ENCODE results near the gene ITPR1.

ITPR1 gene

DNA sequence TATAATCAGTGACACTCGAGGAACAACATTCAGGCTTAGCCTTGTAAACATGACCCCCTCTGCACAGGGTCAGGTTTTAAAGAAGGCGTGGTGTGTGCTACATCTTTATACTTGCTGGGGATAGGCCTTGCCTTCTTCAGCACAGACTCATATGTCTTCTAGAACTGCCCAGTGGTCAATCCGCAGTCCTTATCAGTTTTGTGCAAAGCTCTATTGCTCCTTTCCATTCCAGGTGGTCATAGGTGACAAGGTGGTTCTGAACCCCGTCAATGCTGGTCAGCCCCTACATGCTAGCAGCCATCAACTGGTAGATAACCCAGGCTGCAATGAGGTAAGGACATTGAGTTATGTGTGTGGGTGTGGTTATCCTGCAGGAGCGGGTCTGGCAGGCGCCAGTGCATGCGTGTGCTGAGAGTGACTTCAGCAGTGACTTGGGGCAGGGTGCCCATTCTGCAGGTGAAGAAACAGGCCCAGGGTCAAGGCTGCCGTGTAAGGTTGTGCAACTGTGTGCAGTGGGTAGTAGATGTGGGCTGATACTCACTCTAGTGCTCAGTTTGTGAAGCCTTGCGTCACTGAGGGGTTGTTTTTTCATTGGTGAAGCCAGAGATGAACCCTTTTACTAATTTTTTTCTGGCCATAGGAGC lies 150.9 kb downstream of the ITPR1 start:
- no peak for DNase-seq (ENCODE audit: low read depth, low spot score)

DNA sequence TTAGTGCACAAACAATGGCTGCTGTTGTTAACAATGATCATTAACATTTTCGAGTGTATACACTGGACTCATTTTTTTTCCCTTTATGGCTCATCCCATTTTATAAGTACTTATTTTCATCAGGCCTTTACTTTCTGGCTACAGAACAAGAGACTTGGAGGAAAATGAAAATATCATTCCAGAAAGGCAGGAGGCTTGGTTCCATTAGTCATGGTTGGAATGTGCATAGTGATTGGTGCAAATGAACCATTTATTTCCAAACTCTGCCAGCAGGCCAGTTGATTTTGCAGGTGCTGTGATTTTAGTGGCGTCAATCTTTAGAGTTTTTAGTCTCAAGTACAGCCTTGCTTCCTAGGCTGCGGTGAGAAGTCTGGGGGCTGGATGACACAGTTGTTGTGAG lies 151.8 kb downstream of the ITPR1 start:
- DNase-seq (ENCODE audit: low read depth, low spot score), result no peak

DNA sequence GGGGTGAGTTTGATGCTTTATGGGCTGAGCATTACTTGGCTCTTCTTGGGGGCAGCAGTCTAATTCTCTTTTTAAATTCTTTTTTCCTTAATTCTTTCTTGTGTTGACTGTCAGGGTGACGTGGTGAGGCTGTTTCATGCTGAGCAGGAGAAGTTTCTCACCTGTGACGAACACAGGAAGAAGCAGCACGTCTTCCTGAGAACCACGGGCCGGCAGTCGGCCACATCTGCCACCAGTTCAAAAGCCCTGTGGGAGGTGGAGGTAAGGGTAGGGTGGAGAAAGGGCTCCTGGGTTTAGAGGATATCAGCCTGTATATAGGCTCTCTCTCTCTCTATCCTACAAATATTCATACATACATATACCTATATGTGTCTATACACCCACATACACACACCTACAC lies 152.3 kb downstream of the ITPR1 start:
- no peak for DNase-seq (ENCODE audit: low read depth, low spot score)

DNA sequence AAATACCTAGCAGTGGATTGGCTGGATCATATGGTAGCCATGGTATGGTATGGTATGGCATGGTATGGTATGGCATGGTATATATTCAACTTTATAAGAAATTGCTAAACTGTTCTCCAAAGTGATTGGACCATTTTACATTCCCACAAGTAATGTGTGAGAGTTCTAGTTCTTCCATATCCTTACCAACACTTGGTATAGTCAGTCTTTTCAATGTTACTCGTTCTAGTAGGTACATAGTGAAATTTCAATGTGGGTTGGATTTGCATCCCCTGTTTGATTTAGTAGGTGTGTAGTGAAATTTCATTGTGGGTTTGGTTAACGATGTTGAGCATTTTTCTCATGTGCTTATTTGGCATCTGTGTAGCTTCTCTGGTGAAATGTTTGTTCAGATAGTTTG lies 154.3 kb downstream of the ITPR1 start:
- DNase-seq (ENCODE audit: low read depth, low spot score), result no peak

DNA sequence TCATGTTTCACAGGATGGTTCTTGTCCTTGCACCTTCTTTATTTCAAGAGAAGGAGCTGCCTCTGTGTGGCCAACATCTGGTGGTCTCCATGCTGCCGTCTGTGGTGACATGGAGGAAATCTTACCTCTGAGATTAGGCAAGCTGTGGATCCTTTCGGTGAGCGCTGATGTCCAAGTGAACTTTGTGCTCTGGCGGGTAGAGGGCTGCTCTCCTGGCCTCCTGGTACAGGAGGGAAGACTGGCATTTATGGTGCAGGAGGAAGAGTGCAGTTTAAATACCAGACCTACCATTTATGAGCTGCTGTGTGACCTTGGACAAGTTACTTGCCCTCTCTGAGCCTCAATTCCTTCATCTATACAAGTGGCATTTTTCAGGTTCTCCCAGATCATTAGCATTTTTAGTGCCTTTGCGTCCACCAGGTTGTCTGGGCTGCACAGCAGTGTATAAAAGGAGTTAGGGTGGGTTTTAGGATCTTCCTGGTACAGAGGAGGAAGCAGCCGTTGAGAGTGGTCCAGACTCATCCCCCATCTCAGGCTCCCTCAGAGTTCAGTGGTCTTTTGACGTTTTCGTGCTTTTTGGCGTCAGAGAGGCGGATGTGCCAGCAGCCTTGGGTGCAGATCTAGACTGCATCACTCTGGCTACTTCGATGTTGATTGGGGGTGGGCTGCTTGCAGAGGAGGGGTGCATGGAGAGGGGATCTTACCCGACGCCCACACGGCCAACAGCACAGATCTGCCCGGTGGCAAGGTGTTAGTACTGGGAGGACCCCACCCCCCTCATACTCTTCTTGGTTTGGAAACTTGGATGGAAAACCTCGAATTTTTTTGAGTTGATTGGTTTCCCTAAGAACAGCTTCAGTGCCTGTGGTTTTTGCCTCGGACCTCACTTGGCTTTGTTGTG lies 162.2 kb downstream of the ITPR1 start:
- no peak for DNase-seq (ENCODE audit: low read depth, low spot score)

DNA sequence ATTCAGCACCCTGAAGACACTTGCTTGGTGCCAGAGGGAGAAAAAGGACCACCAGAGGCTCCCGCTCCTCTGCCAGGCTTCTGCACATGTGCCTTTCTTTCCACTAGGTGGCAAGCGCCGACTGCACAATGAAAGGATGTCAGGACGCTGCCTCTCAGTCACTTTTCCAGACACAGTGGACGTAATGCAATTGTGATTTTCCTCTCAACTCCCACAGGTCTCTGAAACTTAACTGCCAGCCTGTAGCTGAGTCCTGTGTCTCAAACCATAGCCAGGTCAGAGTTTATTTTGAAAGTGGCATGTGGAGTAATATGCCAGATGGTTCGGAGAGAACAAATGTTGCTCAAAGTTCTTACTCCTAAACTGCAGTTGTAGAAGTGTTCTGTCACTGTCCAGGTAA lies 162.9 kb downstream of the ITPR1 start:
- no peak for DNase-seq (ENCODE audit: low read depth, low spot score)

DNA sequence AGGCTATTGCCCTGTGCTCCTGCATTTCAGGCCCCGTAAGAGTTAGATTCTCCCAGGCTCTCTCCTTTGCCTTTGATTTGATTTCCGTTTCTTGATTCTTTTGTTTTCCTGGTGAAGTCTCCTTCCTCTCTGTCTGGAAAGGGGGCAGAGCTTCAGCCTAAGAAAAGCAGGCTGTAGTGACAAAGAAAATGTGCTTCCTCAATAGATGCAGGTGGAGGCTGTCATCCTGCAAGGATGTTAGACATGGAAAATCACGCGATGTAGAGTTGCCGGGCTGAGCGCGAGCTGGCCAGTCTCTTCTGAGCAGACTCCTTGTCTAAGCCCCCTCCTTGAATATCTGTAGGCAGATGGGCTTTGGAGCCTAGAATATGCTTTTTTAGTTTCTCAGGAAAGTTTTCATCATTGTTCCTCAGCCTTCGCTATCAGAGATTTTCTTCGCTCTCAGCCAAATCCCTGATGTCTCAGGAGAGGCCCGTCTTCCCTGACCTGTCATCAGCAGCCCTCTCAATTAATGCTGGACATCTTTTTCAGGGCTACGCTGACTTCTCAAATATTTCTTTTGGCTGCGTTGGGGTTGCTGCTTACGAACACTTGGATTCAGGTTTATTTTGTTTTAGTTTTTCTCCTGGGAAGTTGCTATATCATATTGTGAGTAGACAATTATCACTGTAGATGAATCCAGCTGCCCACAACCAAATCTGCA lies 163.6 kb downstream of the ITPR1 start:
- DNase-seq (ENCODE audit: low read depth, low spot score), result no peak

DNA sequence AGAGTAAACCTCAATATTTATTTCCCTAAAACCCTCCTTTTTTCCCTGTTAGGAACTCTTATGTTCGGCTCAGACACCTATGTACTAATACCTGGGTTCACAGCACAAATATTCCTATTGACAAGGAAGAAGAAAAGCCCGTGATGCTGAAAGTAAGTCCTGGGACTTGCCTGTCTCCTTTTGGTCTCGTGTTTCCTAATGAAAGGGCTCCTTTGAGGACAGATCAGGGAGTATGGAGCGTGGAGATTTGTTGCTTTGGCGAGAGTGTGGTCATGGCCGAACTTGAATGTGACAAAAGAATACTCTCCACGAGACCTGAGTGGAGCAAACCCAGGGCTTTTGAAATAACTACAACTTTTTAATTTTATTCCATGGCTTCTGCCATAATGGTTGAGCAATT lies 167.8 kb downstream of the ITPR1 start:
- no peak for DNase-seq (ENCODE audit: low read depth, low spot score)

DNA sequence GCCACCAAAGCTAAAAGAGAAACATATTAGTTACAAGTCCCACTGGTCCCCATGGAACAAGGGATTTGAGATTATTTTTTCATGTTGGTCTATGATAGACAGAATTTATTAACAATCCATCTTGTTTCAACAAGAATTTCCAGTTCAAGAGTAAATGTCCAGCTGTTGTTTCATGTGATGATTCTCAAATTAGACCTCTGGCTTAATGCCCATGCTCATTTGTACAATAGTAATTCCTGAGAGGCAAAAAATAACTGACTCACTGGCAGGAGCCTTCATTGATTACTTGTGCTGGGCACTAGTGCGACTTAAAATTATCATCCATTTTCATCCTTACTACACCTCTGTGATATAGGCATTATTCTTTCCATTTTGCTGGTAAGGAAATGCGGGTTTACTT lies 171.3 kb downstream of the ITPR1 start:
- no peak for DNase-seq (ENCODE audit: low read depth, low spot score)

DNA sequence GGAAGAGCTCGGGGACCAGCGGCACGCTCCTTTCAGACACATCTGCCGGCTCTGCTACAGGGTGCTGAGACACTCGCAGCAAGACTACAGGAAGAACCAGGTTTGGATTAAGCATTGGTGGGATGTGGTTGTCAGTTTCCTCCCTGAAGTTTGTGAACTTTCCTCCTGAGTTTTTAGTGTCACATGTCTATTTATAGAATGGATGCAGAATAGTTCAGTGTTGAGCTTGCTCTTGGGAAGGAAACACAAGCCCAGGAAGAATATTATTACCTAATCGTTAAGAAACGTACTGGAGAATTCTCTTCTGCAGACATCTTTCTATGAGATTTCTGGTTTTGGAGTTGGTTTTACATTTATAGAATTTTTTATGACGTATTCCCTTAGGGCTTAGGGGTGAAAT lies 172.0 kb downstream of the ITPR1 start:
- DNase-seq (ENCODE audit: low read depth, low spot score), result no peak

DNA sequence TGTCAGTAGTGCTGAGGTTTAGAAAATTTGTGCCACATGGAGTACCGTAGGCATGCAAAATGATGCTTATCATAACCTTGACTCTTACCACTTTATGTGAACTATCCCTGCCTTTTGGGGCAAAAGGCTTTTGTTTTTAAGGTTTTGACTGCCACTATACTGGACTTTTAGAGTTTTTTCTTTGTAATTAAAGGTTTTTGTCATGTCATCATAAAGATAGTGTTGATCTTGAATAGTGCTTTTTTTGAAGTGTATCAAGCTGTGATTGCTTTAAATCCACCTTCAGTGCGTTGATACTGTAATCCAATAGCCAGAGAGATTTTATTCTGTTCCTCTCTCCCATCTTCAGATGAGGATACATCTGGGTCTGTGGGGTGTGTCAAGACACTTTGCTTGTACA lies 172.9 kb downstream of the ITPR1 start:
- DNase-seq (ENCODE audit: low read depth, low spot score), result no peak

DNA sequence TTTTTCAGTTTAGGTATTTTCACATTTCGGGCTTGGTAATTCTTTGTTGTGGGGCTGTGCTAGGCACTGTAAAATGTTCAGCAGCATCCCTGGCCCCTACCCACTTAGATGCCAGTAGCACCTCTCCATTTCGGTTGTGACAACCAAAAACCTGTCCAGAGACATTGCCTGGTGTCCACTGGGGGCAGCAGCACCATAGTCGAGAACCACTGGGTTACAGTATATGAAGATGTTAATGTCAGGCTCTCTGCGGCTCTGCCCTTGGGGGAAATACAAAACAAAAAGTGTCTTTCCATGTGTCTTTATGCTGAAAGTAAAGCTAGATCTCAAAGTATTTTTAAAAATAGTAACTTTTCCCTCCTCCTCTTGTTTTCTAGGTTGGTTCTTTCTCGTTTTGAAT lies 177.2 kb downstream of the ITPR1 start:
- no peak for DNase-seq (ENCODE audit: low read depth, low spot score)

DNA sequence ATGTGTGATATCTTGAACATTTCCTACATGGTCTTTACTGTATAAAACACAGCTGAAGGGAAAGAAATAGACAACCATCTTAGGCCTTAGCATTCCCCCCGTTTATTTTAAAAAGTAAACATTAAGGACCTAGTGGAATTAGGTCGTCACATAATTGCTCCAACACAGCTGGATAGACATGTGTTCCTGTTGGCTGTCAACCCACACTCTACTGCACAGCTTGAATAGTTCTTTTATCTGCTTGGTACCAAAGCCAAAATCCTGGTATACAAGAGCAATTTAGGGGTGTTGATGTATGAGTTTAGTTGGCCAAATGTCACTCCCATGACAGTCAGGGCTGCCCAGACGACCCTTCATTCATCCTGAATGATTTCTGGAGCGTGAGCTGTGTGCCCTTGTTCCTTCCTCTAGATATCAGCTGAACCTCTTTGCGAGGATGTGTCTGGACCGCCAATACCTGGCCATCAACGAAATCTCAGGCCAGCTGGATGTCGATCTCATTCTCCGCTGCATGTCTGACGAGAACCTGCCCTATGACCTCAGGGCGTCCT lies 179.7 kb downstream of the ITPR1 start:
- DNase-seq (ENCODE audit: low read depth, low spot score), result no peak

DNA sequence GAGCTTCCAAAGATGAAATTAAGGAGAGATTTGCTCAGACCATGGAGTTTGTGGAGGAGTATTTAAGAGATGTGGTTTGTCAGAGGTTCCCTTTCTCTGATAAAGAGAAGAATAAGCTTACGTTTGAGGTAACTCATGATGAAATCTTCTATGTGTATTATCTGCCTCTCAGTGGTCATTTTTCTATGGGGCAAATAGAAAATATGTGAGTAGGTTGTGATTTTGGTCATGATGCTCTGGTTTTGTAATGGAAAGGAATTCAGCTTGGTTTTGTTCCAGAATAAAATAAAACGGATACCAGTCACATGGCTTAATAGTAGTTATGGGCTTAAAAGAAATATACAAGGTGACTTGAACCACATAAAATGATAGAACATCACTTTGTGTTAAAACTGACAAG lies 181.1 kb downstream of the ITPR1 start:
- DNase-seq (ENCODE audit: low read depth, low spot score), result no peak

DNA sequence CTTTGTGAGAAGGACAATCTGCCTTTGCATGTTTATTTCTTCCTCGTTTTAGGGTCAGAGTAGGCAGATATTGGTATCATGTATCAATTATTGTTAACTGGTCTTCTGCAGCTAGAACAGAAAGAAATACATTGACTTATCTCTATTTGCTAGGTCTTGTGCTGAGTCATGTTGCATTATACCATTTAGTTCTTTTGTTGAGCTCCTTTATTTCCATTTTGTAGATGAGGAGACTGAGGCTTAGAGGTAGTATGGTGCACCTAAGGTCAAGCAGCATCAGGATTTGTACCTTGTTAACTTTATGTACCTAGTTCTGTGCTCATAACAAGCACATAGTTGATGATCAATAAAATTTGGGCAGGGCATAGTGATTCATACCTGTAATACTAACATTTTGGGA lies 182.6 kb downstream of the ITPR1 start:
- DNase-seq (ENCODE audit: low read depth, low spot score), result no peak

DNA sequence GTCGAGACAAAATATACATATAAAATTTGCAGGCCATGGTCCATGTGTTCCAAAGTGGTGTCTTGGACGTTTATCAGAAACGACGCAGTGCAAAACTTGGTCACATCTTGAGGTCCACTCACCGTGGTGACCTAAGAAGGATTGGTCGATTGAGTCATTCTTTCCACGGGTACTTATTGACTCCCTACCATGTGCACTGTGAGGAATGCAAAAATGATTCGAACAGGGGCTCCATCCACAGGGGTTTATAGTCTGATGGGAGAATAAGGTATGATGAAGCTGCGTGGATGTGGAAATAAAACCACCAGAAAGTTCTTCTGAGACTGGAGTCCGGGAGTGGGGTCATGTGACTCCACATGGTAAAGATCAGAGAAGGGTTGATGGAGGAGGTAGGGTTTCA lies 185.2 kb downstream of the ITPR1 start:
- no peak for DNase-seq (ENCODE audit: low read depth, low spot score)

DNA sequence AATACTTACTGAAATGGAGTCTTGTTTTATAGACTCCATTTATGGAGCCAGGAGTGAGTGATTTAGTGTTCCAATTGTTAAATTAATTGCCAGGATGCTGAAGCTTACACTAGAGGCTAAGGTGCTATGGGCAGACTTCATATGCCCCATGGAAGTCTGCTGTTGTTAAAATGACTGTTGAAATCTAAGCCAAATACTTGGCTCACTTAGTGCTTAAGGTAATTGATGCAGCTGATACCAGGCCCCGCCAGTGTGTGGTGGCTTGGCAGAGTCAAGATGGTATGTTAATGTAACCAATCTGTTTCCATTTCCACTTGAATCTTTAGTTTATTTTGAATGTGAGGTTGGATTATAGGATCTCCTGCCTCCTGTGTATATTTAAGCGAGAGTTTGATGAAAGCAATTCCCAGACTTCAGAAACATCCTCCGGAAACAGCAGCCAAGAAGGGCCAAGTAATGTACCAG lies 187.1 kb downstream of the ITPR1 start:
- DNase-seq (ENCODE audit: low read depth, low spot score), result no peak

DNA sequence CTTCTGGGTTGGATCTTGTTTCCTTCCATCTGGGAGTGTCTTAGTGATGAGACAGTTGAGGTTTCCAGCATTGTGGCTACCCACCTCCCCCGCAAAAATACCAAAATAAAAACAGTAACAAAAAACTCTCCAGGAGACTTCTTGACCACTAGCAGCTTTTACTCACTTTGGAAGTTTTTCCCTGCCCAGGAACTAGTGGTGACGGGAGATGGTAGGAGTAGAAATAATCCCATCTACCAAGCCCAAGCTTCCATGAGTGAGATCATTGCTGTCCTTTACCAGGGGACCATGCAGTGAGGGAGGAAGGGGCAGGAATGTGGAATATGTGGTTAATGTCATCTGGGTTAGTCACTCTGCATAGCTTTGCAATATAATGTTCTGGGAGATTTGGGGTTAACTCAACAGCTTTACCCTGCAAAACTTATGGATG lies 187.7 kb downstream of the ITPR1 start:
- peak; percentile 5 for DNase-seq (ENCODE audit: low read depth, low spot score)

DNA sequence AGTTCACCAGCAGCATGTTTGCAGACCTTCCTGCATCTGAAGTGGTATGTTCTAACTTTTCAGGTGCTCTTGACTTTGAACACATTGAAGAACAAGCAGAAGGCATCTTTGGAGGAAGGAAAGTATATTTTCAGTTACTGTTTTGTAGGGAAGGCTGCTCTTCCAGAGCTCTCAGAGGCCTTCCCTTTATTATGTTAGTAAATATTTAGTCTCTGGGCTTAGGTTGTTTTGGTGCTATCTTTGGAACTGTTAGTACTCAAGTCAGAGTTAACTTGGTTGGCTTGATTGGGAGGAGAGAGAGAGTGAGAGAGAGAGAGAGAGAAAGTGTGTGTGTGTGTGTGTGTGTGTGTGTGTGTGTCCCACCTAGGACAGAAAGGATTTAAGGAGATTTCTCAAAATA lies 188.2 kb downstream of the ITPR1 start:
- DNase-seq (ENCODE audit: low read depth, low spot score), result no peak

DNA sequence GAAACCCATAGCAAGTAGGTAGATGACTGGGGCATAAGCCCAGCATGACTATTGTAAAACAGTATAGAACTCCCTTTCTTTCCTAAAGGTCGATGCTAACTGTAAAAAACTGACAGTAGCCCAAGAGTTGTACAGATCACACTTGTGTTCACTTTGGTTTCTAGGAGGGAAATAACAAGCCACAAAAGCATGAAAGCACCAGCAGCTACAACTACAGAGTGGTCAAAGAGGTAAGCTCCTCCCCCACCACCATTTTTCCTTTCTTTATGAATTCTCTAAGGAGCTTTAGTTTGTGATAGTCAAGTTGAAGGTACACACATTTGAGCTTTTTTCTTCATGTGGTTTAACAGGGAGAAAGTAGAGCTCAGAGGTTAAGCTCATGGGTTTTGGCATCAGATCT lies 191.0 kb downstream of the ITPR1 start:
- DNase-seq (ENCODE audit: low read depth, low spot score), result no peak

DNA sequence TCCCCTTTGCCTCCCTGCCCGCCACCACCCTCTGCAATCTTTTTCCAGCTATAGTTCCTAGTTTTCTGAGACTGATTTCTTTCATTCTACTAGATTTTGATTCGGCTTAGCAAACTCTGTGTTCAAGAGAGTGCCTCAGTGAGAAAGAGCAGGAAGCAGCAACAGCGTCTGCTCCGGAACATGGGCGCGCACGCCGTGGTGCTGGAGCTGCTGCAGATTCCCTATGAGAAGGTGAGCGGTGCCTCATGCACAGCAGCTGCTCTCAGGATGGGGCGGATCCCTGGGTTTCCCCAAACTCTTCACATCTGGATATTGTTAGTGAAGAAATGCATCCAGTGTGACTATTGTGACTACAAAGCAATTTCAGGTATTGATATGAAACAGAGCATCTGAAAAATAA lies 191.8 kb downstream of the ITPR1 start:
- no peak for DNase-seq (ENCODE audit: low read depth, low spot score)

DNA sequence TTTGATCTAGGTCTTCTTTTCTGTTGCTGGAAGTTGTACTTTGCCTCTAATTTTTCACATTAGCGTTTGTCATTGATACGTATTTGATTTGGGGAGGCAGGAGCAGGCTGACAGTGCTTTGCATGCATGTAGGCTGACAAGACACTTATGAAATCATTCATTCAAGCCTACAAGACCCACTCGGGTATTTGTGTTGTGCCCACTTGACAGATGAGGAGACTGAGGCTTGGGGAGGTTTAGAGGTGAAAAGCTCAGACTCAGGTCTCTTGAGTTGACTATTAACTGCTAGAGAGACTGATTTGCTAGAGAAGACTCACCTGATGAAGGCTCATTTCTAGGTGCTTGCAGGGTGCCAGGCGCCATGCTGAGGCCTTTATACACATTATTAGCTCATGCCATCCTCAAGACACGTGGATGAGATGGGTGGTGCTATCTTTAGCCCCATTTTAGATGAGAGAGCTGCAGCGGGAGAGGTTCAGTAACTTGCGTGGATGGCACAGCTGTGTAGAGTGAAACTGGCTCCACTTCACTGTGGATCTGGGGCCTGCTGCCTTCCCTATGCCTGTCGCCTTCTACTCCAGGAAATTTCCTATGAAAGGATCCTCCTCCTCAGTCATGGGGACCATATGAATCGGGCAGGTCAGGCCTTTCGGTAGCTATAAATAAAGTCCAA lies 192.7 kb downstream of the ITPR1 start:
- DNase-seq (ENCODE audit: low read depth, low spot score), result no peak

Measured in iPS DF 19.7 (cell line).